HCT116 (cell line): ENCODE data around the gene KCNK6. TPM values are rescaled to one million over a fixed set of nuclear protein-coding genes. Genes with fewer than 3 reads are reported as not detected.

Experiments used
- ATAC-seq: fragments of 200-7000 bp; cut with Tn5 transposase; 2 replicates; pipeline ENCODE4 v1.9.1; 2020; ENCODE audit warnings: mild to moderate bottlenecking, moderate library complexity
- BruUV-seq: library from RNA; stranded (reverse); fragments of 400-500 nt; replicated peaks from 2 replicates; lab custom pipeline; 2021; lab: Mats Ljungman, UMichigan
- CTCF ChIA-PET: fragments of 300-600 bp; sonication (Branson Sonifier 250); formaldehyde crosslinking; loops from one replicate; lab custom pipeline; 2021; ENCODE audit warnings: antibody characterized with exemption; lab: Charles Lee
- POLR2A ChIA-PET: fragments of 300-600, 350-600 bp; sonication (Branson Sonifier 250); formaldehyde crosslinking; loops from one replicate; lab custom pipeline; 2021; ENCODE audit warnings: antibody characterized with exemption; lab: Charles Lee
- RAD21 ChIA-PET, 2 experiments: fragments of 300-600 bp; sonication (Branson Sonifier 250); formaldehyde crosslinking; loops; one replicate each; lab custom pipeline; 2023; ENCODE audit warnings: low total read pairs in 2 of 2; ENCODE audit not compliant: uncharacterized antibody in 2 of 2, unreplicated experiment in 2 of 2, low non-redundant PET in 1 of 2; lab: Charles Lee
- DNase-seq: peaks from one replicate; pipeline ENCODE4 v3.0.0-alpha.2; 2010; ENCODE audit warnings: low read depth, low spot score
- H2AFZ ChIP-seq: fragments of 200-600 bp; shearing (Covaris generic), sonication (generic); 2 replicates; pipeline ENCODE4 v1.6.1; 2017; ENCODE audit warnings: low read depth, mixed run types, mixed read lengths, antibody characterized with exemption, low read length; ENCODE audit not compliant: poor library complexity, severe bottlenecking
- H3K27ac ChIP-seq: 2 replicates; pipeline ENCODE4 v1.5.1; 2012; ENCODE audit warnings: low read depth, low read length
- H3K27me3 ChIP-seq: fragments of 200-600 bp; sonication (generic); 2 replicates; pipeline ENCODE4 v1.6.1; 2016; ENCODE audit warnings: mixed run types, low read length, mixed read lengths; ENCODE audit not compliant: insufficient read depth
- H3K36me3 ChIP-seq, 2 experiments: fragments of 200-500 bp in 1 of 2; fragments of 200-600 bp in 1 of 2; sonication (Bioruptor generic) in 1 of 2; sonication (generic) in 1 of 2; 2 replicates each; pipeline versions ENCODE4 v1.5.1 to v1.6.1; 2014 to 2016; ENCODE audit warnings: low read length in 2 of 2, inconsistent platforms in 1 of 2, mixed read lengths in 1 of 2, mixed run types in 1 of 2; ENCODE audit not compliant: insufficient read depth in 2 of 2, control insufficient read depth in 1 of 2
- H3K4me1 ChIP-seq, 2 experiments: fragments of 200-600 bp in 1 of 2; sonication (generic) in 1 of 2; 2 replicates each; pipeline versions ENCODE4 v1.5.1 to v1.6.1; 2012 to 2017; ENCODE audit warnings: low read length in 2 of 2, inconsistent platforms in 1 of 2, mild to moderate bottlenecking in 1 of 2, mixed read lengths in 1 of 2, mixed run types in 1 of 2, moderate library complexity in 1 of 2; ENCODE audit not compliant: insufficient read depth in 2 of 2, control insufficient read depth in 1 of 2
- H3K4me2 ChIP-seq: fragments of 200-600 bp; sonication (generic); 2 replicates; pipeline ENCODE4 v1.6.1; 2017; ENCODE audit warnings: mixed run types, low read length, mixed read lengths
- H3K4me3 ChIP-seq, 2 experiments: fragments of 200-600 bp in 1 of 2; sonication (generic) in 1 of 2; replicated peaks in 1 of 2; 2 replicates each; pipeline ENCODE4 v1.5.1; 2011 to 2016; ENCODE audit warnings: low read length in 2 of 2, control low read depth in 1 of 2, low read depth in 1 of 2, mild to moderate bottlenecking in 1 of 2, mixed read lengths in 1 of 2, mixed run types in 1 of 2
- H3K79me2 ChIP-seq: fragments of 200-600 bp; sonication (generic); 2 replicates; pipeline ENCODE4 v1.6.1; 2017; ENCODE audit warnings: mild to moderate bottlenecking, mixed run types, low read length, moderate library complexity, mixed read lengths; ENCODE audit not compliant: insufficient read depth
- H3K9ac ChIP-seq: fragments of 200-600 bp; sonication (generic); 2 replicates; pipeline ENCODE4 v1.6.1; 2016; ENCODE audit warnings: low read length, mixed read lengths
- H3K9me2 ChIP-seq: fragments of 200-600 bp; sonication (generic), shearing (Covaris generic); 2 replicates; pipeline ENCODE4 v1.6.1; 2017; ENCODE audit warnings: mixed run types, mild to moderate bottlenecking, moderate library complexity; ENCODE audit not compliant: insufficient read depth
- H3K9me3 ChIP-seq, 2 experiments: fragments of 200-500 bp in 1 of 2; fragments of 200-600 bp in 1 of 2; sonication (Bioruptor generic) in 1 of 2; sonication (generic) in 1 of 2; 2 replicates each; pipeline ENCODE4 v1.6.1; 2014 to 2017; ENCODE audit warnings: low read length in 2 of 2, mixed read lengths in 2 of 2, inconsistent platforms in 1 of 2, low read depth in 1 of 2, mild to moderate bottlenecking in 1 of 2, mixed run types in 1 of 2, moderate library complexity in 1 of 2; ENCODE audit not compliant: control insufficient read depth in 1 of 2, insufficient read depth in 1 of 2
- H4K20me1 ChIP-seq: fragments of 200-600 bp; sonication (generic), shearing (Covaris generic); 2 replicates; pipeline ENCODE4 v1.6.1; 2017; ENCODE audit warnings: mixed run types, mild to moderate bottlenecking, moderate library complexity; ENCODE audit not compliant: insufficient read depth
- ATF3 ChIP-seq: IDR thresholded peaks from 2 replicates; pipeline ENCODE4 v1.6.1; 2012
- ELF1 ChIP-seq: IDR thresholded peaks from 2 replicates; pipeline ENCODE4 v1.6.1; 2012; ENCODE audit warnings: low read depth, borderline replicate concordance
- EZH2phosphoT487 ChIP-seq: fragments of 200-600 bp; IDR thresholded peaks from 2 replicates; pipeline ENCODE4 v1.6.1; 2018; ENCODE audit warnings: antibody characterized with exemption, borderline replicate concordance
- POLR2AphosphoS5 ChIP-seq: IDR thresholded peaks from 2 replicates; pipeline ENCODE4 v1.6.1; 2011; ENCODE audit warnings: mild to moderate bottlenecking, low read depth, low read length, moderate library complexity
- SIN3A ChIP-seq: IDR thresholded peaks from 2 replicates; pipeline ENCODE4 v1.6.1; 2012; ENCODE audit warnings: low read depth
- SP1 ChIP-seq: IDR thresholded peaks from 2 replicates; pipeline ENCODE4 v1.6.1; 2012; ENCODE audit warnings: low read depth
- ZNF274 ChIP-seq: fragments of 200-500 bp; sonication (Bioruptor generic); IDR thresholded peaks from 2 replicates; pipeline ENCODE4 v1.6.1; 2014; ENCODE audit warnings: mild to moderate bottlenecking, low read depth, low read length, inconsistent platforms
- intact Hi-C: fragments of 100-400 bp; cut with micrococcal nuclease; formaldehyde crosslinking; loops from 2 replicates; pipeline ENCODE4 v1.10.0; 2022
- total RNA-seq: library from RNA; stranded (reverse); gene quantifications from one replicate; pipeline ENCODE4 v1.2.1, GENCODE V29; 2021; ENCODE audit not compliant: unreplicated experiment
- TF ChIP-seq, protein P1 (sequence below): IDR thresholded peaks from 2 replicates; pipeline ENCODE4 v1.6.1; 2012; ENCODE audit warnings: low read depth
- TF ChIP-seq, protein P2 (sequence below): IDR thresholded peaks from 2 replicates; pipeline ENCODE4 v1.6.1; 2012

KCNK6 gene
- total RNA-seq, 1 experiment from 2014 or later = 11.0 TPM

DNA sequence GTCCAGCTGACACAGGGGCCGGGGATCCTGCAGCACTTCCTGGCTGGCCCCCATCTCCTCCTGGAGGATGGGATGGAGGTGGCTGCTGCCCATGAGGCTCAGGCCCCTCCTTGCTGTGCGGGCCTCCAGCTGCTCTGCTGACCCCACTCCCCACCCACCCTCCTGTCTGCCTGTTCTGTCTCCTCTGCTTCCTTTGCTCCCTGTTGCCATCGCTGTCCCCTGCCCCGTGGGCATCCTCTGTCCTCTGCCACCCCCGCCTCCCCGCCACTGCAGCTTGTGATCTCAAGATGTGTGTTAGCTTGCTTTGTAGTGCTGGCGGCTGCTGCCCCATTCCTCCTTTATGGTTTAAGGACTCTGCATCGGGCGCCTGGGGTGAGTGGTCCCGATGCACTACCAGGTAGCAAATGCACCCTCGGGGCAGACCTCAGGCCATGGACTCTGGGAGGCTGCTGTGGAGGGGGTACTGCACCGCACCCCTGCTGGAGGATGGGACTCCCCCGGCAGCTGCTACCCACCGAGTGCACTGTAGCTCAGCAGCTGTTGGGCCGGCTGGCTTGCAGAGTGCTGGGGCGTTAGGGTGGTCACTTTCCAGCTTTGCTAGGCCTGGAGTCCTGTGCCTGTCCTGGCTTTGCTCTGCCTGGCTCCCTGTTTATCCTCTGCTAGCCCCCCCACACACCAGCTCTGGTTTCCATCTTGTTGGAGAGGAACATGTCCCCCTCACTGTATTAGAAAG is 31.4 kb upstream of the KCNK6 start:
- Histone ChIP-seq H3K27ac (no peak overlapping the region), H3K9me3 (no peaks in the 10 kb centered on the region), H4K20me1 (no peaks in the 10 kb centered on the region), H3K4me2 (no peak overlapping the region), H3K36me3 (peaks cover 51 to 75% of the 10 kb centered on the region in 2 experiments), H3K79me2 (peaks cover 28% of the 10 kb centered on the region), H2AFZ (no peak overlapping the region), H3K4me1 (no peaks in the 10 kb centered on the region), H3K9me2 (no peaks in the 10 kb centered on the region), H3K4me3 (no peak overlapping the region)
- no peak for DNase-seq
- TF ChIP-seq ATF3 (no peak), POLR2AphosphoS5 (no peak), SP1 (no peak), SIN3A (no peak), EZH2phosphoT487 (no peak), ELF1 (no peak), ZNF274 (no peak)
- TF ChIP-seq, protein P1, sequence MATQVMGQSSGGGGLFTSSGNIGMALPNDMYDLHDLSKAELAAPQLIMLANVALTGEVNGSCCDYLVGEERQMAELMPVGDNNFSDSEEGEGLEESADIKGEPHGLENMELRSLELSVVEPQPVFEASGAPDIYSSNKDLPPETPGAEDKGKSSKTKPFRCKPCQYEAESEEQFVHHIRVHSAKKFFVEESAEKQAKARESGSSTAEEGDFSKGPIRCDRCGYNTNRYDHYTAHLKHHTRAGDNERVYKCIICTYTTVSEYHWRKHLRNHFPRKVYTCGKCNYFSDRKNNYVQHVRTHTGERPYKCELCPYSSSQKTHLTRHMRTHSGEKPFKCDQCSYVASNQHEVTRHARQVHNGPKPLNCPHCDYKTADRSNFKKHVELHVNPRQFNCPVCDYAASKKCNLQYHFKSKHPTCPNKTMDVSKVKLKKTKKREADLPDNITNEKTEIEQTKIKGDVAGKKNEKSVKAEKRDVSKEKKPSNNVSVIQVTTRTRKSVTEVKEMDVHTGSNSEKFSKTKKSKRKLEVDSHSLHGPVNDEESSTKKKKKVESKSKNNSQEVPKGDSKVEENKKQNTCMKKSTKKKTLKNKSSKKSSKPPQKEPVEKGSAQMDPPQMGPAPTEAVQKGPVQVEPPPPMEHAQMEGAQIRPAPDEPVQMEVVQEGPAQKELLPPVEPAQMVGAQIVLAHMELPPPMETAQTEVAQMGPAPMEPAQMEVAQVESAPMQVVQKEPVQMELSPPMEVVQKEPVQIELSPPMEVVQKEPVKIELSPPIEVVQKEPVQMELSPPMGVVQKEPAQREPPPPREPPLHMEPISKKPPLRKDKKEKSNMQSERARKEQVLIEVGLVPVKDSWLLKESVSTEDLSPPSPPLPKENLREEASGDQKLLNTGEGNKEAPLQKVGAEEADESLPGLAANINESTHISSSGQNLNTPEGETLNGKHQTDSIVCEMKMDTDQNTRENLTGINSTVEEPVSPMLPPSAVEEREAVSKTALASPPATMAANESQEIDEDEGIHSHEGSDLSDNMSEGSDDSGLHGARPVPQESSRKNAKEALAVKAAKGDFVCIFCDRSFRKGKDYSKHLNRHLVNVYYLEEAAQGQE = no peak
- TF ChIP-seq, protein P2, sequence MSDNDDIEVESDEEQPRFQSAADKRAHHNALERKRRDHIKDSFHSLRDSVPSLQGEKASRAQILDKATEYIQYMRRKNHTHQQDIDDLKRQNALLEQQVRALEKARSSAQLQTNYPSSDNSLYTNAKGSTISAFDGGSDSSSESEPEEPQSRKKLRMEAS = no peak
- TF ChIP-seq, all 23 proteins: peak for 0
- intact Hi-C loops = no loop called here
- ChIA-PET RAD21 (no interaction called here), CTCF (no interaction called here), POLR2A (no interaction called here)
- Histone ChIP-seq H3K27me3 (no peaks in the 10 kb centered on the region), H3K9ac (no peak overlapping the region)
- ATAC-seq = no peak
- BruUV-seq = no TSS peak
